GM19324 (cell line): ENCODE measurements around the gene FBXL15.
A peak's percentile ranks its signal among the peaks of the same experiment; 100 is the strongest.

Experiments used
- ATAC-seq: cut with Tn5 transposase; IDR thresholded peaks from one replicate; pipeline ENCODE4 v1.9.1; 2021; ENCODE audit warnings: mild to moderate bottlenecking, moderate library complexity; ENCODE audit not compliant: unreplicated experiment, low FRiP score

Gene FBXL15, protein sequence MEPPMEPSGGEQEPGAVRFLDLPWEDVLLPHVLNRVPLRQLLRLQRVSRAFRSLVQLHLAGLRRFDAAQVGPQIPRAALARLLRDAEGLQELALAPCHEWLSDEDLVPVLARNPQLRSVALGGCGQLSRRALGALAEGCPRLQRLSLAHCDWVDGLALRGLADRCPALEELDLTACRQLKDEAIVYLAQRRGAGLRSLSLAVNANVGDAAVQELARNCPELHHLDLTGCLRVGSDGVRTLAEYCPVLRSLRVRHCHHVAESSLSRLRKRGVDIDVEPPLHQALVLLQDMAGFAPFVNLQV

GRCh38 chr10:102420714-102421506, at the start of gene FBXL15:
Gene FBXL15, plus strand, starts transcription at chr10:102420836. Its CDS starts 294 bp downstream, at chr10:102421130.
- ATAC-seq = peak; percentile 87

DNA sequence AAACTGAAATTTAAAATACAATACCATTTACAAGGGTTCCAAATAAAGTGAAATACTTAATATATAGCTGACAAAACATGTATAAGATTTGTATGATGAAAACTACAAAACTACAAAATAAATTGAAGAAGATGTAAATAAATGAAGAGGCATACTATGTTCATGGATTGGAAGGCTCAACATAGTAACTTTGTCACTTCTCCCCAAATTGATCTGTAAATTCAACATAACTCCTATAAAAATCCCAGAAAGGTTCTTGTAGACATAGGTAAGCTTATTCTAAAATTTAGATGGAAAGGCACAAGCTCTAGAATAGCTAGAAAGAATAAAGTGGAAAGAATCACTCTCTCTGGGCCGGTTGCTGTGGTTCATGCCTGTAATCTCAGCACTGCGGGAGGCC, 49.3 kb upstream of the FBXL15 start:
- ATAC-seq = no peak

DNA sequence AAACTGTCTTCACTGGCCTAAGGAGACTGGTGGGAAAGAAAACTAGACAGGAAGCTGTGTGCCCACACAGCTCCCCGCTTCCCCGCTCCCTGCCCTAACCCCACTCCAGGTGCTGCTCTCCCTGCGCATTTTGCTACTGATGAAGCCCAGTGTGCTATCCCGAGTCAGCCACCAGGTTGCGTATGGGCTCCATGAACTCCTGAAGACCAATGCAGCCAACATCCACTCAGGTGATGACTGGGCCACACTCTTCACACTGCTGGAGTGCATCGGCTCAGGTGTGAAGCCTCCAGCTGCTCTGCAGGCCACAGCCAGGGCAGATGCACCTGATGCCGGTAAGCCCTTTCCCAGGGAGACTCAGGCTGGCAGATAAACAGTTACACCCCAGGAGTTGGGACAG, 45.4 kb upstream of the FBXL15 start:
- ATAC-seq = no peak

GRCh38 chr10:102375867-102376266, 44.8 kb upstream of the FBXL15 start:
- no peak for ATAC-seq

DNA sequence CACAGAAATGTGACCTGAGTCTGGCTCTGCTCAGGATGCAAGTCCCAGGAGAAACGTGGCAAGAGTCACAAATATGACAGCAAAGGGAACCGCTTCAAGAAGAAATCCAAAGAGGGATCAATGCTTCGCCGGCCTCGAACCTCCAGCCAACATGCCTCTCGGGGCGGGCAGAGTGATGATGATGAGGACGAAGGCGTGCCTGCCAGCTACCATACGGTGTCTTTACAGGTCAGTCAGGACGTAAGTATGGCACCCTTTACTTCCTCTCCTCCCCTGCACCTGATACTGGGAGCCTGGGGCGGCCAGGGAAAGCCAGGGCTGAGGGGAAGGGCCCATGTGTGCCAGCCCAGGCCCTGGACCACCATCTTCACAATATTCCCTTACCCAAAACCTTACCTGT, 43.7 kb upstream of the FBXL15 start:
- ATAC-seq = no peak

GRCh38 chr10:102379383-102379782, 41.3 kb upstream of the FBXL15 start:
- no peak for ATAC-seq

DNA sequence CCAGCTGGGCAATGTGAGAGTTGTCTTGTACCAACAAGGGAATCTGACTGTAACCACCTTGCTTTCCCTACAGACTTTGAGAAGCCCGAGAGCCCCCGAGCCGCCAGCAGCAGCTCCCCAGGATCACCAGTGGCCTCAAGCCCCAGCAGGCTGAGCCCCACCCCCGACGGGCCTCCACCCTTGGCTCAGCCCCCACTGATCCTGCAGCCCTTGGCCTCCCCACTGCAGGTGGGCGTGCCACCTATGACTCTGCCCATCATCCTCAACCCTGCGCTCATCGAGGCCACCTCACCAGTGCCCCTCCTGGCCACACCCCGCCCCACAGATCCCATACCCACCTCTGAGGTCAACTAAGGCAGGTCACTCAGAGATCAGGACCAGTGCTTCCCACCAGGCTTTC, 38.7 kb upstream of the FBXL15 start:
- ATAC-seq = no peak

- ATAC-seq = no peak
These were observed 37.8 kb upstream of the FBXL15 start for GRCh38 chr10:102382871-102383270.

- no peak for ATAC-seq
These were observed 36.6 kb upstream of the FBXL15 start for GRCh38 chr10:102384053-102384452.

GRCh38 chr10:102384606-102385429, 35.8 kb upstream of the FBXL15 start:
- no peak for ATAC-seq

DNA sequence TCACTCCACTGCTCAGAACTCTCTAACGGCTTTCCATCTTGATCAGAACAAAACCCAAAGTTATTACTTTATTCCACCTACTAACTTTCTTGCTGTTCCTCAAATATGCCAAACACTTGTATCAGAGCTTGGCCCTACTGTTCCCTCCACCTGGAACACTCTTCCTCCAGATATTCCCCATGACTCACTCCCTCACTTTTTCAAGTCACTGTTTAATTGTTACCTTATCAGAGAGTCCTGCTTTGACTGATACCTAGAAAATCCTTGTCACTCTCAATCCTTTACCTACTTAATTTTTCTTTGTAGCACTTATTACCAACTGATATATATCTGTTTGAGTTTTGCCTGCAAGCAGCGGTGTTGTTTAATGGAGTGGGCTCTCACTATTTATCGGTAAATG, 30.7 kb upstream of the FBXL15 start:
- ATAC-seq = no peak

DNA sequence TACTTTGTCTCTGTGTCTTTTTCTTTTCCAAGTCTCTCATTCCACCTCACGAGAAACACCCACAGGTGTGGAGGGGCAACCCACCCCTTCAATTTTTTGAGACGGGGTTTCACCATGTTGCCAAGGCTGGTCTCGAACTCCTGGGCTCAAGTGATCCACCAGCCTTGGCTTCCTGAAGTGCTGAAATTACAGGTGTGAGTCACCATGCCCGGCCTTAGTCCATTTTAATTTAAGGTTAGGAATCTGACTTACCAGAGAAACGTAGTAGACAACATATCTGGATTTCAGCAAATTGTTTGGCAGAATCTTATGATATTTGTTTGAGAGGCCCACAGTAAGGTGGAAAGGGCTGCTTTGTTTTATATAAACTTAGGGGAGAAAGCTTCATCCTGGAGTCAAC, 28.3 kb upstream of the FBXL15 start:
- ATAC-seq = no peak

- ATAC-seq = no peak
These were observed 27.1 kb upstream of the FBXL15 start for GRCh38 chr10:102393411-102394078.

GRCh38 chr10:102394079-102394800, 26.4 kb upstream of the FBXL15 start:
- peak; percentile 85 for ATAC-seq

GRCh38 chr10:102394801-102395399, 25.7 kb upstream of the FBXL15 start:
- no peak for ATAC-seq

- ATAC-seq = peak; percentile 30
These were observed 25.0 kb upstream of the FBXL15 start, which contains the start of gene NFKB2 for GRCh38 chr10:102395400-102396316. Gene NFKB2, plus strand, starts transcription at chr10:102395705. Its CDS starts 255 bp downstream, at chr10:102395960.

DNA sequence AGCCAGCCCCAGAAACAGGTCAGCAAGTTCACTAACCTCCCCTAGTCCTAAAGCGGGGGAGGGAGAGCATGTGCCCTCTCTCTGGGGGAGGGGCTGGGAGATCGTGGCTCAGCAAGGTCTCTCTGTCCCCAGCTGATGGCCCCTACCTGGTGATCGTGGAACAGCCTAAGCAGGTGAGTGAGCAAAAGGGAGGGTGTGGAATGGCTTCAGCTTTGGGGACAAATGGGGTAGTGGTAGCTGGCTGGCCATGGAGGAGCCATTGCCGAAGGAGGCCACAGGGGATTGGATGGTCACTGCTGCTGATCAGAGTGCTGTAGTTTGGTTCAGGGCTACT, 24.4 kb upstream of the FBXL15 start:
- ATAC-seq = no peak

- no peak for ATAC-seq
These were observed 23.9 kb upstream of the FBXL15 start for GRCh38 chr10:102396730-102397151.
